Stimulated activated naive CD8-positive, alpha-beta T cell treated with anti-CD3 and anti-CD28 coated beads, Interleukin-15, amount 100 ng/mL, for 72 hours (primary cell): ENCODE measurements around the gene ALKBH4.

Experiments
- ATAC-seq: fragments of 150-1000 bp; cut with Tn5 transposase; 2 replicates; pipeline ENCODE4 v1.10.0; 2021; ENCODE audit warnings: mild to moderate bottlenecking, moderate library complexity
- DNase-seq, 2 donors: peaks; one replicate each; pipeline ENCODE4 v3.0.0; 2021 to 2022
- H3K27ac Mint-ChIP-seq, 2 donors: one replicate each; pipeline ENCODE4 v1.8.0; 2022; ENCODE audit warnings: mild to moderate bottlenecking in 2 of 2, mixed read lengths in 2 of 2, moderate library complexity in 2 of 2
- H3K27me3 Mint-ChIP-seq: one replicate; pipeline ENCODE4 v1.8.0; 2022; ENCODE audit warnings: mixed read lengths
- H3K4me1 Mint-ChIP-seq: one replicate; pipeline ENCODE4 v1.8.0; 2022; ENCODE audit warnings: mild to moderate bottlenecking, mixed read lengths
- H3K4me3 Mint-ChIP-seq, 2 donors: one replicate each; pipeline ENCODE4 v1.8.0; 2022; ENCODE audit warnings: mild to moderate bottlenecking in 2 of 2, mixed read lengths in 2 of 2, moderate library complexity in 1 of 2
- H3K9me3 Mint-ChIP-seq, 2 donors: one replicate each; pipeline ENCODE4 v1.8.0; 2022; ENCODE audit warnings: mixed read lengths in 2 of 2

The ALKBH4 gene

DNA sequence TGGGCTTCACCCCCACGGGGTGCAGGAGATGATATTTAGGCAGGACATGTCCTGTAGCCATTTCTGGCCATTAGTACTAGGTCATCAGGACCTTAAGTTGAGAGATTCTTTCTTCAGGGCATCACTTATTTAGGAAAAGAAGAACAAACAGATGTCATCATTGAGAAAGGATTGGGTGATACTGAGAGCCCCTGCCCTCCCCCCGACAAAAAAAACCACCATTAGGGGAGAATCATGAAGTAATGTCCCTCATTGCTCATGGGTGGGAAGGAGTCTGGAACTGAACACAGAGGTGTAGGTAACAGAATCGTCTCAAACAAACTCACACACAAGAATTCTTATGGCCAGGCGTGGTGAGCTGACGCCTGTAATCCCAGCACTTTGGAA is 37.7 kb downstream of the ALKBH4 start:
- H3K27me3 Mint-ChIP-seq: no peaks in the 10 kb centered on the region
- no peak for DNase-seq
- H3K27ac Mint-ChIP-seq: peak overlapping the region; percentile 98 to 99
- no peak for ATAC-seq
- H3K4me1 Mint-ChIP-seq: peaks cover 82% of the 10 kb centered on the region
- no peaks in the 10 kb centered on the region for H3K9me3 Mint-ChIP-seq
- H3K4me3 Mint-ChIP-seq: peak overlapping the region; percentile 84 to 93

DNA sequence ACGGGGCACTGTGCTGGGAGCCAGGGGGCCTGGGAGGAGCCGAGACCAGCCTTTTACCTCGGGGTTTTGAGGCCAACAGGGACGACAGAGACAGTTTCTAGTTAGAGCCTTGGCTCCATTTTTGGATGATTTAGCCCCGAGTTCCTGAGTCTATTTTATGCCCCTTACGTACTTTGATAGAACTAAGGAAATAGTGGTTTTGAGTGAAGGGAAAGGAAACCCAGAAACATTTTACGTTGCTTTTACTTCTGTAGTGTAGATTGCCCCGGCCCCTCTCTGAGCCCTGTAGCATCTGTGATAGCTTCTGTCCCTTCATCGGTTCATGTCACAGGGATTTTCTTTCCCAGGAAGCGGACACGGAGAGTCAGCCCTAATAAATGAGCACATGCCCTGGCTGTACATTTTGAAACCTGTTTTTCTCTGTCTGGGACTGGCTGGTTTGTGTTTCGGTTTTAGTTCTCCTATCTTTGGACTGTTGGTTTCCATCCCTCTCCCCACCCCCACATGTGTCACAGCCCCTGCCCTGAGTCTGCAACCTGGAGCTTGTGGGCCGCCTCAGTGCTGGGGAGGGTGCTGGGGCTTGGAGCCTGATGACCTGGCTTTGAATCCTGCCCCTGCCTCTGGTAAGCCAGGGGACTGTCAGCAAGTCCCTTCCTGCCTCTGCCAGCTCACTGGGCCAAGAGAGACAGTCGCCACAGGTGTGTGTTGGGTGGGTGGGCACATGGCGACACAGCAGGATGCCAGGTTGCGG is 38.2 kb downstream of the ALKBH4 start:
- Mint-ChIP-seq H3K27me3 (no peaks in the 10 kb centered on the region), H3K4me1 (peaks cover 78% of the 10 kb centered on the region), H3K4me3 (peak overlapping the region; percentile 84 to 93), H3K9me3 (no peaks in the 10 kb centered on the region), H3K27ac (peak overlapping the region; percentile 98 to 99)
- DNase-seq: peak; percentile 48 to 80
- peak; percentile 85 for ATAC-seq

- ATAC-seq: peak; percentile 83
- H3K27ac Mint-ChIP-seq: peak overlapping the region; percentile 98 to 99
- DNase-seq: peak; percentile 74 to 82
- H3K4me1 Mint-ChIP-seq: peaks cover 78% of the 10 kb centered on the region
- no peaks in the 10 kb centered on the region for H3K9me3 Mint-ChIP-seq
- H3K27me3 Mint-ChIP-seq: no peaks in the 10 kb centered on the region
- peak overlapping the region; percentile 84 to 93 for H3K4me3 Mint-ChIP-seq
Observed at GRCh38 chr7:102425639-102426267, 38.9 kb downstream of the ALKBH4 start.

GRCh38 chr7:102424787-102425218 is 39.9 kb downstream of the ALKBH4 start:
- no peak for DNase-seq
- no peaks in the 10 kb centered on the region for H3K9me3 Mint-ChIP-seq
- no peak for ATAC-seq
- no peaks in the 10 kb centered on the region for H3K27me3 Mint-ChIP-seq
- peak overlapping the region; percentile 92 to 98 for H3K27ac Mint-ChIP-seq
- H3K4me3 Mint-ChIP-seq: peak overlapping the region; percentile 84 to 93
- H3K4me1 Mint-ChIP-seq: peaks cover 79% of the 10 kb centered on the region

DNA sequence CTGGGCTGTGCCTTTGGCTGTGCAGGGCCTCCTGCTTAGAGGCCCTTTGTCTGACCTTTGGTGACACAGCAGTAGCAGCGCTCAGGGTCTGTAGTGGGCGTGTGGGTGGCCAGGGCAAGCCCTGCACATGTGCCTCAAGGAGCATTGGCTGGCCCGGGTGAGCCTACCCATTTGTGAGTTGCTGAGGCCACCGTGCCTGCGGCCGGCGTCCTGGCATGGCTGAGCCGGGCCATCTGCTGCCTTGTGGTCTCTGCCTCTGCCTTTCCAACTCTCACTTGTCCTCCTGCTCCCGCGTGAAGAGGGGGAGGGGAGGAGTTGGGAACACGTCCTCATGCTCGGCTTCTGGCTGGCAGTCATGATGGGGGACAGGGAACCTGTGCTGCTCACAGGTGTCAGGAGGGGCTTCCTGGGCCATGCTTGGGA is 40.5 kb downstream of the ALKBH4 start:
- no peak for ATAC-seq
- peak overlapping the region in 1 of 2 donors; percentile 92 for H3K27ac Mint-ChIP-seq
- no peaks in the 10 kb centered on the region for H3K9me3 Mint-ChIP-seq
- H3K4me3 Mint-ChIP-seq: peak overlapping the region in 1 of 2 donors; percentile 50
- no peak for DNase-seq
- H3K4me1 Mint-ChIP-seq: peaks cover 78% of the 10 kb centered on the region
- no peaks in the 10 kb centered on the region for H3K27me3 Mint-ChIP-seq

DNA sequence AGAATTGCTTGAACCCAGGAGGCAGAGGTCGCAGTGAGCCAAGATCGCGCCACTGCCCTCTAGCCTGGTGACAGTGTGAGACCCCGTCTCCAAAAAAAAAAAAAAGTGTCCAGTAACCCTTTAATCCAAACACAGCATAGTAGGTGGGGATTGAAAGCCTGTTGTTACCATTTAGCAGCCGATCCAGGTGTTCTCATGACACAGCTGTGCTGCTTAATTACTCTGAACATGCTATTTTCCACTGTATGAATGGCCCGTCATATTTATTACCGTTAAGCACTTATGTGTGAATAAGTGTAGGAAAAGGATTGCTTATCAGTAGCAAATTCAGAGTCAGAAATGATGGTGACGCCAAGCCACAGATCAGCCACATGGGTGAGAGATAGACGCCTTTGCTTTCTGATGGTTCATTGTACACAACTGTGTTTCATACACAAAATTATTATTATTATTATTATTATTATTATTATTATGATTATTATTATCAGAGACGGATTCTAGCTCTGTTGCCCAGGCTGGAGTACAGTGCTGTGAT is 42.9 kb downstream of the ALKBH4 start:
- Mint-ChIP-seq H3K4me3 (no peak overlapping the region), H3K4me1 (peaks cover 75% of the 10 kb centered on the region), H3K27ac (no peak overlapping the region), H3K9me3 (no peaks in the 10 kb centered on the region), H3K27me3 (no peaks in the 10 kb centered on the region)
- no peak for ATAC-seq
- no peak for DNase-seq

DNA sequence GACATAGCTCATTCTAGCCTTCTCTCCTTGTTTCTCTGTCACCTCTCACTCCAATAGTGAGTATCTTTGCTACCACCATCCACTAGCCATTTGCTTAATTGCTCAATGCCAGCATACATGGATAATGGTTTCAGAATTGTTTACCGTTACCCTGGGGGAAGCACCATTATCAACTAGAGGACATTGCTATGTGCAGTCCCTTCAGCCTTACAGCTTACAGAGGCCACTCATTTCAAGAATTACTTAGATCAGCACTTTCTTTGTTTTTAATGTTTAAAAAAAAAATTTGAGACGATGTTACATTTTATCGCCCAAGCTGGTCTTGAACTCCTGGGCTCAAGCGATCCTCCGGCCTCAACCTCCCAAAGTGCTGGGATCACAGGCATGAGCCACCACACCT is 46.1 kb downstream of the ALKBH4 start:
- no peak overlapping the region for H3K4me3 Mint-ChIP-seq
- peak overlapping the region in 1 of 2 donors; percentile 58 for H3K27ac Mint-ChIP-seq
- H3K9me3 Mint-ChIP-seq: no peaks in the 10 kb centered on the region
- peaks cover 68% of the 10 kb centered on the region for H3K4me1 Mint-ChIP-seq
- no peaks in the 10 kb centered on the region for H3K27me3 Mint-ChIP-seq
- ATAC-seq (peak; percentile 29), DNase-seq (no peak)

- Mint-ChIP-seq H3K27me3 (no peaks in the 10 kb centered on the region), H3K27ac (peak overlapping the region; percentile 30 to 32), H3K4me1 (peaks cover 75% of the 10 kb centered on the region), H3K9me3 (no peaks in the 10 kb centered on the region), H3K4me3 (peak overlapping the region; percentile 52 to 85)
- peak; percentile 55 for ATAC-seq
- no peak for DNase-seq
Observed at GRCh38 chr7:102417105-102417504, 47.6 kb downstream of the ALKBH4 start.

DNA sequence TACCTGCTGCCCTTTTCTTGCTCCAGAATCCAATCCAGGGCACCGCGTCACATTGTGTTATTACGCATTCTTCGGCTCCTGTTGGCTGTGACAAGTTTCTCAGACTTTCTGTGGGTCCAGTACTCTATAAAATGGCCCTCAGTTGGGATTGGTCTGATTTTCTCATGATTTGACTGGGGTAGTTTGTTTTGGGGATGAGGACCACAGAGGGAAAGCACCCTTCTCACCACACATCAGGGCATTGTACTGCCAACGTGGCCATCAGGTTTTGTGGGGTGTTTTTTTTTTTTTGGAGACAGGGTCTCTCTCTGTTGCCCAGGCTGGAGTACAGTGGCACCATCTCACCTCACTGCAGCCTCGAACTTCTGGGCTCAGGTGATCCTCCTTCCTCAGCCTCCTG is 48.3 kb downstream of the ALKBH4 start:
- peak overlapping the region; percentile 94 to 95 for H3K27ac Mint-ChIP-seq
- no peaks in the 10 kb centered on the region for H3K27me3 Mint-ChIP-seq
- H3K4me1 Mint-ChIP-seq: peaks cover 73% of the 10 kb centered on the region
- ATAC-seq (peak; percentile 39), DNase-seq (no peak)
- H3K9me3 Mint-ChIP-seq: no peaks in the 10 kb centered on the region
- H3K4me3 Mint-ChIP-seq: peak overlapping the region; percentile 84 to 85

DNA sequence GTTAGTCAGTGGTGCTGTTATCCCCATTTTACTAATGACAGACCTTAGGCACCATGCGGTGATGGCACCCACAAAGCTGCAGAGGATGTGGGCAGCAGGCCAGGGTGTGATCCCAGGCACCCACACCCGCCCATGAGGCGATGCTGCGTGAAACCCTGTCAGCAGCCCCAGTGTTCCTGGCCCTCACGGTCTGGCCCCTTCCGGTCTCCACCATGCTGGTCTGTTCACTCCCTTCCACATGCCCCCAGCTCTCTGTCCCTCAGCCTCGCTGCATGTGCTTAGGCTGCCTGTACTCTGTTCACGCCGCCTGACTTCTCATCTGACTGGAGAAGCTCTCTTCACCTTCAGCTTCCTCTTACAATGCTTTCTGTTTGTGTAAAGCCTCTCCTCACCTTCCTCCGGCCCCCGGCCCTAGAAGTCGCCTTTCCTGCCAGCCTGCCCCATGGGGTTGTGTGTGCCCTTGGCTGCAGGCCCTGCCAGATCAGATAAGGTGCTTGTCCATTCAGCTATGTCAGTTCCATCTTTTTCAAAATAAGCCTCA is 48.9 kb downstream of the ALKBH4 start:
- Mint-ChIP-seq H3K27me3 (no peaks in the 10 kb centered on the region), H3K27ac (peak overlapping the region; percentile 94 to 95), H3K4me3 (peak overlapping the region; percentile 84 to 85), H3K4me1 (peaks cover 67% of the 10 kb centered on the region), H3K9me3 (no peaks in the 10 kb centered on the region)
- DNase-seq (peak; percentile 60 to 87), ATAC-seq (peak; percentile 94)

DNA sequence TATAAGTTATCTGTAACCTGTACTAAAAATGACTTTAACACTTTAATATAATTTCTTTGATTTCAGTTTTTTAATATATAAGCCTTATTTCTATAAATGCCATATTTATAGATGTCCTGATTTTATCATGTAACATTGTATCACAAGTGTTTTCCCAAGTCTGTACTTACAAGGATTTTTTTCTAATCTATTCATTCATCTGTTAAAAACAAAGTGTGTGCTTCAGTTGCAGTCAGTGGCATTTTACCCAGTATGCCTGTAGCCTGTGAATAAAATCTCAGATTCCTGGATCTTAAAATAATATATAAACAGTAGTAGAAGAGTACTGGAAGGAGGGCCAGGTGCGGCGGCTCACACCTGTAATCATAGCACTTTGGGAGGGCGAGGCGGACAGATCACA is 51.1 kb downstream of the ALKBH4 start:
- Mint-ChIP-seq H3K27me3 (no peaks in the 10 kb centered on the region), H3K9me3 (peaks cover 0 to 6% of the 10 kb centered on the region in 2 donors), H3K4me1 (peaks cover 50% of the 10 kb centered on the region), H3K4me3 (no peak overlapping the region), H3K27ac (peak overlapping the region in 1 of 2 donors; percentile 65)
- no peak for DNase-seq
- no peak for ATAC-seq

GRCh38 chr7:102413091-102413490 is 51.6 kb downstream of the ALKBH4 start:
- DNase-seq: no peak
- no peak overlapping the region for H3K4me3 Mint-ChIP-seq
- H3K4me1 Mint-ChIP-seq: peaks cover 45% of the 10 kb centered on the region
- H3K27me3 Mint-ChIP-seq: no peaks in the 10 kb centered on the region
- ATAC-seq: no peak
- peaks cover 0 to 6% of the 10 kb centered on the region in 2 donors for H3K9me3 Mint-ChIP-seq
- H3K27ac Mint-ChIP-seq: no peak overlapping the region

GRCh38 chr7:102412548-102412947 is 52.1 kb downstream of the ALKBH4 start:
- no peaks in the 10 kb centered on the region for H3K27me3 Mint-ChIP-seq
- no peak for ATAC-seq
- no peak for DNase-seq
- H3K9me3 Mint-ChIP-seq: peaks cover 0 to 6% of the 10 kb centered on the region in 2 donors
- H3K4me3 Mint-ChIP-seq: no peak overlapping the region
- H3K27ac Mint-ChIP-seq: no peak overlapping the region
- peaks cover 39% of the 10 kb centered on the region for H3K4me1 Mint-ChIP-seq

- Mint-ChIP-seq H3K27ac (peak overlapping the region in 1 of 2 donors; percentile 12), H3K4me3 (no peak overlapping the region), H3K4me1 (peaks cover 23% of the 10 kb centered on the region), H3K27me3 (no peaks in the 10 kb centered on the region), H3K9me3 (peaks cover 0 to 6% of the 10 kb centered on the region in 2 donors)
- DNase-seq (no peak), ATAC-seq (no peak)
Observed at GRCh38 chr7:102410918-102411317, 53.7 kb downstream of the ALKBH4 start.

DNA sequence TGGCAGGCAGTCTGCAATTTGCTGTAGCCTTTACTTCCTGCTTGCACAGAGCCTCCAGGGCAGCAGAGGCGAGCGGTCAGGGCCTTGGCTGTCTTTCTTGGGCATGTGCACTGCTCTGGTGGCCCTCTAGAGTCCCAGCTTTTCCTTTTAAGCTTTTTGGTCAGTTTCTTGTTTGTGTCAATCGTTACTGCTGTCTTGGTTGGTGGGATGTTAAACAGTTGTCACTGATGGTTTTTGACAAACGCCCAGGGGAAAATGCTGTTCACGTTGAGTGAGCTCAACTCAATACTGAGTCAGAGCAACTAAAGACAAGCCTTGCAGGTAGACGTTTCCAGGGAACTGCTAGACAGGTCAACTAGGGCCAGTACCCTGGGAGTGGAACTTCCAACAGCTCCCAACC is 54.5 kb downstream of the ALKBH4 start:
- H3K4me1 Mint-ChIP-seq: peaks cover 15% of the 10 kb centered on the region
- H3K27me3 Mint-ChIP-seq: no peaks in the 10 kb centered on the region
- no peak for DNase-seq
- no peak for ATAC-seq
- no peak overlapping the region for H3K4me3 Mint-ChIP-seq
- peaks cover 0 to 6% of the 10 kb centered on the region in 2 donors for H3K9me3 Mint-ChIP-seq
- H3K27ac Mint-ChIP-seq: peak overlapping the region; percentile 69 to 77

DNA sequence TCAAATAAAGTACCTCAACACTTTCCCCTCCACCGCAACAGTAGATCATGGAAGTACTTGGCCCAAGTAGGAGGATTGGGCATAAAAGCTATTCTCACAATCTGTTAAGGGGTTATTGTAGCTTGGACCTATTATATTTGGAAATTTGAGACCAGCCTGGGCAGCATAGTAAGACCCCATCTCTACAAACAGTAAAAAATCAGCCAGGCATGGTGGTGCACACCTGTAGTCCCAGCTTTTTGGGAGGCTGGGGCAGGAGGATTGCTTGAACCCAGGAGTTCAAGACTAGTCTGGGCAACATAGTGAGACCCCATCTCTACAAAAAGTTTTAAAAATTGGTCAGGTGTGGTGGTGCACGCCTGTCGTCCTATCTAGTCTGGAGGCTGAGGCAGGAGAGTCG is 55.3 kb downstream of the ALKBH4 start:
- no peak for ATAC-seq
- no peak for DNase-seq
- Mint-ChIP-seq H3K27ac (peak overlapping the region in 1 of 2 donors; percentile 77), H3K4me1 (peaks cover 11% of the 10 kb centered on the region), H3K4me3 (no peak overlapping the region), H3K9me3 (peaks cover 0 to 6% of the 10 kb centered on the region in 2 donors), H3K27me3 (no peaks in the 10 kb centered on the region)
